Measurements from ENCODE around the gene ANKS3.

ANKS3 gene

GRCh38 chr16:4680673-4681470 is 53.2 kb downstream of the ANKS3 start:
- in situ Hi-C loops (cut with HindIII; ENCODE audit: low sequenced_read_pairs), result no loop called here
- no peak for DNase-seq (ENCODE audit: low read depth)
- no peak overlapping the region for H3K4me3 ChIP-seq (ENCODE audit: low read depth, low read length)
- no peak for TF ChIP-seq CTCF (IDR thresholded peaks at IDR 0.05; ENCODE audit: low read depth, low read length, missing control alignments)

- no peak overlapping the region for H3K4me3 ChIP-seq (ENCODE audit: low read depth, low read length)
- TF ChIP-seq CTCF (IDR thresholded peaks at IDR 0.05; ENCODE audit: low read depth, low read length, missing control alignments), result no peak
- in situ Hi-C loops (cut with HindIII; ENCODE audit: low sequenced_read_pairs), result no loop called here
- no peak for DNase-seq (ENCODE audit: low read depth)
Measured at GRCh38 chr16:4679850-4680636, 54.0 kb downstream of the ANKS3 start.

- no peak for DNase-seq (ENCODE audit: low read depth)
- H3K4me3 ChIP-seq (ENCODE audit: low read depth, low read length), result no peak overlapping the region
- in situ Hi-C loops (cut with HindIII; ENCODE audit: low sequenced_read_pairs), result no loop called here
- TF ChIP-seq CTCF (IDR thresholded peaks at IDR 0.05; ENCODE audit: low read depth, low read length, missing control alignments), result no peak
Measured at GRCh38 chr16:4679156-4679849, 54.8 kb downstream of the ANKS3 start.

GRCh38 chr16:4678596-4678995 is 55.5 kb downstream of the ANKS3 start:
- no peak for TF ChIP-seq CTCF (IDR thresholded peaks at IDR 0.05; ENCODE audit: low read depth, low read length, missing control alignments)
- in situ Hi-C loops (cut with HindIII; ENCODE audit: low sequenced_read_pairs), result no loop called here
- H3K4me3 ChIP-seq (ENCODE audit: low read depth, low read length), result no peak overlapping the region
- no peak for DNase-seq (ENCODE audit: low read depth)

- no peak for TF ChIP-seq CTCF (IDR thresholded peaks at IDR 0.05; ENCODE audit: low read depth, low read length, missing control alignments)
- DNase-seq (ENCODE audit: low read depth), result no peak
- no peak overlapping the region for H3K4me3 ChIP-seq (ENCODE audit: low read depth, low read length)
- in situ Hi-C loops (cut with HindIII; ENCODE audit: low sequenced_read_pairs), result no loop called here
Measured at GRCh38 chr16:4677994-4678393, 56.1 kb downstream of the ANKS3 start.

GRCh38 chr16:4677390-4677789 is 56.7 kb downstream of the ANKS3 start:
- no peak overlapping the region for H3K4me3 ChIP-seq (ENCODE audit: low read depth, low read length)
- no peak for TF ChIP-seq CTCF (IDR thresholded peaks at IDR 0.05; ENCODE audit: low read depth, low read length, missing control alignments)
- DNase-seq (ENCODE audit: low read depth), result no peak
- in situ Hi-C loops (cut with HindIII; ENCODE audit: low sequenced_read_pairs), result no loop called here
